Measurements from ENCODE around the gene LMAN1. TPM values are rescaled to one million over a fixed set of nuclear protein-coding genes. Genes with fewer than 3 reads are reported as not detected.

LMAN1 gene
- total and polyA plus RNA-seq, 4 donors, result 77.2 to 265 (median 98.6) TPM

DNA sequence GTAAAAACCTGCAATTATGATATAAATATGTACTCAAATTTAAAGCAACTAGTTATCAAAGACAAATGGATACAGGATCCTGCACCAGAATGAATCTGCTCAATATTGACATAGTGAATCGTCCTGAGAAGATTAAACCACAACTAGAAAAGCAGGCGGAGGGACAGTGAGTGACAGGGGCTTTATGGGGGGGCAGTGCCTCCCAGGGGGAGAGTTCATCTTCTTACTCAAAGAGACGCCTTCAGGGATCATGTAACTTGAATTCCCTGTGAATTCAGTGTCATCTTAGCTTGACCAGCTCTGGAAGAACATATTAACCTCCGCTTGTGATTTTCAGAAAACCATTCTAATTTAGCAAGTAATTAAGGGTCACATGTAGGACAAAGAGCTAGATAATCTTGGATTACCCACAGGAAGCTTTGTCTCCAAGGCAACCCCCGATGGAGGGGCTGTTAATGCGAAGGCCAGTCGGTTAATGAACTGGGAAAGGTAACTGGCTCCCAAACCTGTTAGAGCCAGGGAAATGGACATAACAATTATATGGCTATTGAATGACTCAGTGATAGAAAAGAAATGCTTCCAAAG lies 17.4 kb upstream of the LMAN1 start:
- Histone ChIP-seq H3K4me3 (ENCODE audit: low read depth in 1 of 3, low read length in 3 of 3) (no peak overlapping the region), H3K9ac (ENCODE audit: low read depth in 1 of 2, low read length in 2 of 2) (no peak overlapping the region), H3K4me1 (ENCODE audit: control insufficient read depth in 4 of 4, insufficient read depth in 4 of 4, low read length in 3 of 4) (no peaks in the 10 kb centered on the region), H3K27me3 (ENCODE audit: control insufficient read depth in 4 of 4, insufficient read depth in 4 of 4, low read length in 3 of 4) (no peaks in the 10 kb centered on the region), H3K9me3 (ENCODE audit: control insufficient read depth in 4 of 4, low read length in 3 of 4) (no peaks in the 10 kb centered on the region), H3K27ac (ENCODE audit: low read depth in 1 of 2, low read length in 2 of 2) (no peak overlapping the region), H3K36me3 (ENCODE audit: control insufficient read depth in 4 of 4, insufficient read depth in 3 of 4, low read depth in 1 of 4, low read length in 3 of 4) (no peaks in the 10 kb centered on the region)
- no peak for DNase-seq (ENCODE audit: low spot score)
- TF ChIP-seq EGR1 (IDR thresholded peaks at IDR 0.05; ENCODE audit: low read depth in 2 of 2), result no peak
- no peak for TF ChIP-seq HNF4G (IDR thresholded peaks at IDR 0.05)
- no peak for TF ChIP-seq FOXA2 (IDR thresholded peaks at IDR 0.05)
- no peak for TF ChIP-seq GABPA (IDR thresholded peaks at IDR 0.05 in 1 of 2, conservative IDR thresholded peaks at IDR 0.05 in 1 of 2)
- no peak for TF ChIP-seq ATF3 (IDR thresholded peaks at IDR 0.05)
- WGBS, result 58% methylated on average over 7 of the region's 7 CpGs

- WGBS, result 56% methylated on average over 3 of the region's 3 CpGs
- H3K27me3 ChIP-seq (ENCODE audit: control insufficient read depth in 4 of 4, insufficient read depth in 4 of 4, low read length in 3 of 4), result no peaks in the 10 kb centered on the region
- H3K36me3 ChIP-seq (ENCODE audit: control insufficient read depth in 4 of 4, insufficient read depth in 3 of 4, low read depth in 1 of 4, low read length in 3 of 4), result no peaks in the 10 kb centered on the region
- no peak overlapping the region for H3K4me3 ChIP-seq (ENCODE audit: low read depth in 1 of 3, low read length in 3 of 3)
- H3K4me1 ChIP-seq (ENCODE audit: control insufficient read depth in 4 of 4, insufficient read depth in 4 of 4, low read length in 3 of 4), result no peaks in the 10 kb centered on the region
- TF ChIP-seq SP1 (IDR thresholded peaks at IDR 0.05) (no peak), GABPA (IDR thresholded peaks at IDR 0.05 in 1 of 2, conservative IDR thresholded peaks at IDR 0.05 in 1 of 2) (no peak), JUND (IDR thresholded peaks at IDR 0.05) (no peak), HNF4G (IDR thresholded peaks at IDR 0.05) (no peak), HNF4A (conservative IDR thresholded peaks at IDR 0.05) (no peak), RXRA (IDR thresholded peaks at IDR 0.05) (no peak), MAX (IDR thresholded peaks at IDR 0.05) (no peak), FOXA2 (IDR thresholded peaks at IDR 0.05) (no peak), FOXA1 (IDR thresholded peaks at IDR 0.05) (no peak), ATF3 (IDR thresholded peaks at IDR 0.05) (no peak), NR2F2 (IDR thresholded peaks at IDR 0.05) (no peak), ZBTB33 (IDR thresholded peaks at IDR 0.05) (no peak), YY1 (IDR thresholded peaks at IDR 0.05) (no peak), TAF1 (conservative IDR thresholded peaks at IDR 0.05) (no peak), EGR1 (IDR thresholded peaks at IDR 0.05; ENCODE audit: low read depth in 2 of 2) (no peak)
- TF ChIP-seq, protein P1, sequence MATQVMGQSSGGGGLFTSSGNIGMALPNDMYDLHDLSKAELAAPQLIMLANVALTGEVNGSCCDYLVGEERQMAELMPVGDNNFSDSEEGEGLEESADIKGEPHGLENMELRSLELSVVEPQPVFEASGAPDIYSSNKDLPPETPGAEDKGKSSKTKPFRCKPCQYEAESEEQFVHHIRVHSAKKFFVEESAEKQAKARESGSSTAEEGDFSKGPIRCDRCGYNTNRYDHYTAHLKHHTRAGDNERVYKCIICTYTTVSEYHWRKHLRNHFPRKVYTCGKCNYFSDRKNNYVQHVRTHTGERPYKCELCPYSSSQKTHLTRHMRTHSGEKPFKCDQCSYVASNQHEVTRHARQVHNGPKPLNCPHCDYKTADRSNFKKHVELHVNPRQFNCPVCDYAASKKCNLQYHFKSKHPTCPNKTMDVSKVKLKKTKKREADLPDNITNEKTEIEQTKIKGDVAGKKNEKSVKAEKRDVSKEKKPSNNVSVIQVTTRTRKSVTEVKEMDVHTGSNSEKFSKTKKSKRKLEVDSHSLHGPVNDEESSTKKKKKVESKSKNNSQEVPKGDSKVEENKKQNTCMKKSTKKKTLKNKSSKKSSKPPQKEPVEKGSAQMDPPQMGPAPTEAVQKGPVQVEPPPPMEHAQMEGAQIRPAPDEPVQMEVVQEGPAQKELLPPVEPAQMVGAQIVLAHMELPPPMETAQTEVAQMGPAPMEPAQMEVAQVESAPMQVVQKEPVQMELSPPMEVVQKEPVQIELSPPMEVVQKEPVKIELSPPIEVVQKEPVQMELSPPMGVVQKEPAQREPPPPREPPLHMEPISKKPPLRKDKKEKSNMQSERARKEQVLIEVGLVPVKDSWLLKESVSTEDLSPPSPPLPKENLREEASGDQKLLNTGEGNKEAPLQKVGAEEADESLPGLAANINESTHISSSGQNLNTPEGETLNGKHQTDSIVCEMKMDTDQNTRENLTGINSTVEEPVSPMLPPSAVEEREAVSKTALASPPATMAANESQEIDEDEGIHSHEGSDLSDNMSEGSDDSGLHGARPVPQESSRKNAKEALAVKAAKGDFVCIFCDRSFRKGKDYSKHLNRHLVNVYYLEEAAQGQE (IDR thresholded peaks at IDR 0.05), result no peak
- no peak overlapping the region for H3K27ac ChIP-seq (ENCODE audit: low read depth in 1 of 2, low read length in 2 of 2)
- DNase-seq (ENCODE audit: low spot score), result no peak
- no peak overlapping the region for H3K9ac ChIP-seq (ENCODE audit: low read depth in 1 of 2, low read length in 2 of 2)
- H3K9me3 ChIP-seq (ENCODE audit: control insufficient read depth in 4 of 4, low read length in 3 of 4), result no peaks in the 10 kb centered on the region
These were observed 15.1 kb upstream of the LMAN1 start for GRCh38 chr18:59374128-59374527.
